SKM-1 (cell line): Measurements from ENCODE around the gene ERBIN.
"Not testable (repeated sequence)": the region's sequence is repeated elsewhere in the genome, so short reads cannot be mapped to it uniquely, and the experiment has no call there.

Source experiments
- DNase-seq: peaks from one replicate; lab custom pipeline; 2025; ENCODE audit not compliant: unreplicated experiment; lab: John Stamatoyannopoulos, UW

The ERBIN gene

DNA sequence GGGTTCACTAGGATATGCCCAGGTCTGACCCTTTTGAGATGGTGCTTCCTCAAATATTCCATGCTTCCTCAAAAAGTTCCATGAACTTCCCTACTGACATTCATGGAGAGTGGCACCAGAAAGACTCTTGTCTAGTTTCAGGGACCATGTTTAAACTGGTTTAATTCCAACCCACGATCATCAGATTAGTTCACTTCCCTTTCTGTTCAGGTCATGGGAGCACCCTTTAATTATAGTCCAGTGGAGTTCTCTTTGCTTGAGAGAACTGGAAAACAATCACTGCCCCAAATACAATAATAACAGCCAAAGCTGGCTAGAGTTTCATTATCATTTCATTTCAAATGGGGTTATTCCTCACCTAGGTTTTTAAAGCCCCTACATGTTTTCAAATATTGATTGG lies 9.7 kb upstream of the ERBIN start:
- DNase-seq, result no peak

DNA sequence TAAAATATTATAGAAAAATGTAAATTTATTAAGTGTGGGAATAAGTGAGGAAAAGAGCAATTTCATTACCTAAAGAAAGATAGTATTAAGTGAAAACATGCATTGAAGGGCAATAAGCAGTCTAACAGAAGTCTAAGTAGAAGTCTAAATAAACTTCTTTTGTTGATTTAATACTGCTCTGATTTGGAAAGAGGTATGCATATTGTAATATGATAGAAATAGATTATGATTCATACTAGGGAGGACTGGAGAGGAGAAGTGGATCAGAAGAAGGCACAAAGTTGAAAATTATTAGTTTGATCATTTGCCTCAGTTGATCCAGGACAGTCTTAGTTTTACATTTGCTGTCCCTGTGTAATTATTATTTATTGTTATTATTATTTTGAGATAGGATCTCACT lies 6.6 kb upstream of the ERBIN start:
- no peak for DNase-seq

DNA sequence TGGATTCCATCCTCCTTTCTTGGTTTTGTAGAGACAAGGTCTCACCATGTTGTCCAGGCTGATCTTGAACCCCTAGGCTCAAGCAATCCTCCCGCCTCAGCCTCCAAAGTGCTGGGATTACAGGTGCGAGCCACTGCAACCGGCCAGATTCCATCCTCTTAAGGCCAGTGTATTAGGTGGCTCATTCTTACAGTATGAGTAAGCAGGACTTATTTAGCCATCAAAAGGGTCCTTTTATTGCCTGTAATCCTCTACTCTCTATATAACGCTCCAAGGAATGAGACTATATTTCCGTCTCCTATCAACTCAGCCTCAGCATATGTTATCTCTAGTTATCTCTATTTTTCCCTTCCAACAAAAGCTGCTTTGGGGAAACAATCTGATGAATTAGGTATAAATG lies 3.0 kb upstream of the ERBIN start:
- no peak for DNase-seq

DNA sequence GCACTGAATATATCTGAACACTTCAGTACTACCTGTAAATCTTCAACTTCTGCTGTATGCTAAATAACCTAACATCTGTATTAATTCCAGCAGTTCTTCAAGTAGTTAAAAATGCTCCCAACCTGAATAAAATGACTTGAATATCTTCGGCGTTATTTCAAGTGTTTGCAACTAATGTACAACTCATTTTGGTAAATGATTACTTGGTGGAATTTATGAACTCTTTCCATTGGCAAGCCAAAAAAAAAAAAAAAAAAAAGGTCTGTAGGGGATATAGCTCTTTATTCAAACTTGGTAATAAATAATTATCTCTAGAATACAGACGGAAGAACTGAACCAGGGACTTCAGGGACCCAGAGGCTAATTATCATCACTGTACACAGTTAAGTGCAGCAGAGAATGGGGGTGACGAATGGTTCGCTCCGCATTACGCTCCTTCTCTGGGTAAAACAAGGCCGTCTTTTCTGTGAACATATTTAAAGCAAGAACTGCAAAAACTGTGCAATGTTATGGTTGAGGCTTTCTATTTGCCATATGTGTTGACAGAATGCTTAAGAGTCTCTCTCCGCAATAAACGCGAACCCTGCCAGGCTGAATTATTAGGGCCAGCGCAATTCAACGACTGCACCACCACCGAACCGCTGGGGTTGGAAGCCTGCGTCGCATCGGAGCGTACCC lies 1.9 kb upstream of the ERBIN start:
- no peak for DNase-seq

DNA sequence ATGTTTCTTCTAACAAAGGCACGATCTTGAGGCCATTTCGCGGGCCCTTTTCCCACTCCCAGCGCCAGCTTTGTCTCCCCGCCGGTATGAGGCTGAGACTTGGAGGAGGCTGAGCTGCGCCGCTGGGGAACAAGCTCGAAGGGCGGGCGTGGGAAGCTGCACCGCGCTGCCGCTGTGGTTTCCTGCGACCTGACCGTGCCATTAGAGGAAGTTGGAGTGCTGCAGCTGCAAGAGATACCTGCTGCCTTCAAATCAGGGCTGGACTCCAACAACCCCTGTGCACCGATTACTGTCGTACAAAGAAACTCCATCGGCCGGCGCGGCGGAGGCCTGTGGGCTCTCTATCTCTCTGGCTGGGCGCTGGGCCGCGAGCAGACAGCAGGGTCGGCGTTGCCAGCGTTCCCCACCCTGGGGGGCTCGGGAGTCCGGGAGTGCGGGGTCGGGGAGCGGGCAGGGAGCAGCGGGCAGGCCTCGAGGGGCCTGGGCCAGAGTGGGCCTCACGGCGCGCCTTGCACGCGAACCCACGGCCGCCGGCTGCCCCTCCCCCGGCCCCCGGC lies 1.3 kb upstream of the ERBIN start:
- DNase-seq, result peak; percentile 85

DNA sequence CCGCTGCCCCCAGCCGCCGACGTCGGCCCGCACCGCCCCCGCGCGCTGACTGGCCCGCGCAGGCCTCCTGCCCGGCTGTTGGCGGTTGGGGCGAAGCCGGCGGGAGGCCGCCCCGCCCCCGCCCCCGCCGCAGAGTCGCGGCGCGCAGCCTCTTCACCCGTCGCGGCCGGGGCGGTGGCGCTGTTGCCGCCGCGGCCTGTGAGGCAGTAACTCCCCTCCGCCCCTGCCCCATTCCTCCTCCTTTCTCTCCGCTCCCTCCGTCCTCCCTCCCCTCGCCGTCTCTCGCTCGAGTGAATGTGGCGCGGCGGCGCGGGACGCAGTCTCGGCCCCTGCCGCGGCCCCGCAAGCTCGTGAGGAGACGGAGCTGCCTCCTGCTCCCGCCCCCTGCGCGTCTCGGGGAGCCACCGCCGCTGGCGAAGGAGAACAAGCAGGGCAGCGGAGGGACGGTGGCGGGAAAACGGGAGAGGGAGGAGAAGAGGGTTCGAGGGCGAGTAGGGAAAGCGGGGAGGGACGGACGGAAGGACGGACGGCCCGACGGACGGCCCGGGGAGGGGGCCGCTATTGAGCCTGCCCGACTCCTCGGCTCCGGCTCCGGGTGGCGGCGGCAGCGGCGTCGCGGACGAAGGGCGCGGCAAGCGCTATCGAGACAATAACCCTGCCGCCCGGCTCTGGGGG lies 637 bp upstream of the ERBIN start:
- DNase-seq, result peak; percentile 69

DNA sequence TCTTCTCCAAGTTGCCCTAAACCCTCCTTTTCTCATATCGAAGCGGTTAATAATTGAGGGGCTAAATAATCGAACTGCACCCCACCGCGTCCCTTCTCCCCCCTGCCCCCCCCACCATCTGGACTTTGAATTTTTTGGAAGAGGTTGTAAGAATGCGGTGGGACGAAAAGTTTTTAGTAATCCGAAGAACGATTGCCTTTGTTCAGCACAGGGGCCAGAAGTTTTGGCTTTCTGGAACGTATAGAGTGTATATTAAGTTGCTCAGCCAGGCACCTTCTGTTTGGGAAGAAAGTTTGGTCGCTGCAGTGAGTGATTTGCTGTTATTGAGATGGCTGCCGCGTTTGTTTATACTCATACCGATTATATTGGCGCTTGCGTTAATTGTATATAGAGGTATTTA lies 518 bp downstream of the ERBIN start:
- no peak for DNase-seq

DNA sequence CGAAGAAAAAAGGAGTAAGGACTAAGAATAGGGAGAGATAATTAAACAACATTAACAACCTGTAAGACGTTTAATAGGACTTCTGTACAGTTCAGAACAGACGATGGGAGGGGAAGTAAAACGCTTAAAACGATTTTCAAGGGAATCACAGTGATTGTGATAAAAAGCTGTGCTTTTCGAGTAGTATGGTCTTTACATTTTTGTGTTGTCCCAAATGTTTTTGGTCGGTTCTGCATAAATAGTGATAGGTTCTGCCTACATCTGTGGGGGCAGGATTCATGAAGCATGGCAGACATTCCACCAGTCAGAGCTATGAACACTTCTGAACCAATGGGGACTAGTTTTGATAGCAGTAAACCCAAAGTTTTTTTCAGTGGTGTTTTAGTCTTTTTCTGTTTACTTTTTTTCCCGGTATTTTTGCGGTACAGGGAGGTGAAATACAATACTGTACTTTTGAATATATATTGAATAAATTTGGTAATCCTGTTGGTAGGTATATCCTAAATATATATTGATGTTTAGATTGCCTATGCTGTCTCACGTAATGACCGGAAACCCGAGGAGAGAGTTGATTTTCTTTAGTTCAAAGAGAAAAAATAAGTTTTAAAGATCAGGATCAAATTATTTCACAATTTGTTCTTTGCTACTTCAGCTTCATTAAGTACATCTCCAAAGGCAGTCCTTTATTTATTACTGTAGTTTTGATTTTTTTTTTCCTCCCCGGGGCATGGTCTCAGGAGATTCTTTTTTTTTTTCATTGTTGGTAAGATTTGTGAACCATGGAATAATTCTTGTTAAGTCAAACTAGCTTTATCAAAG lies 1.3 kb downstream of the ERBIN start:
- DNase-seq, result no peak

DNA sequence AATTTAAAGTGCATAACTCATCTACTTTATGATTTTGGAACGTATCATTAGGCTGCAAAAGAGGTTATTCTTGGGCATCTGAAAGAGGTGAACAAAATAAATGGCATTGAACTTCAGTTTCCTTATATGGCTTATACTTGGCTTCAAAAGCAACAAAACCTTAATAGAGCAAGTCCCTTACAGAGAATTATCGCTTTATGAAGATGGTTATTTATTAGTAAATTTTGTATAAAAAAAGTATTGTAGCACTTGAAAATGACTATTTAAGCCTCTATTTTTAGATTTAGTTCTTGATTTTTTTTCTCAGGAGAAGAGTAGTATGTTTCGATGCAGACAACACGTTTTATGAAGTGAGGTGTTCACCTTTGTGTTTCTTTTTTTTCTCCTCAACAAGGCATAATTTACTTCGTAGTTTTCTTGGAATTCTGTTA lies 2.0 kb downstream of the ERBIN start:
- DNase-seq, result no peak

DNA sequence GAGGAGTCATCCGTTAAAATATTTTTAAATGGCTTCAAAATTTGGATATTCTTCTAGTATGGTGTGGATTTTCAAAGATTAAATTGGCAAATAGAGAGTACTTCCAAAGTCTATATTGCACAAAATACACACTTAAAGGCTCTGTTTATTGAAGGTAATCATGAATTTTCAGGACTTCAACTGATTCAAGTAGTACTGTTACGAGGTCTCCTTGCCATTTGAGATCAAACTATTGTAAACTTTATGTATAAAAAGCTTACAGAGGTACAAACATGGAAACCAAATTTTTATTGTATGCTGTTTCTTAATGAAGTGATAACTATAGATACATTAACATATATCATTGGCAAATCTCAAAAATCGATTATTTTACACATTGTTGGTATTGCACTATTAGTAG lies 2.5 kb downstream of the ERBIN start:
- no peak for DNase-seq

DNA sequence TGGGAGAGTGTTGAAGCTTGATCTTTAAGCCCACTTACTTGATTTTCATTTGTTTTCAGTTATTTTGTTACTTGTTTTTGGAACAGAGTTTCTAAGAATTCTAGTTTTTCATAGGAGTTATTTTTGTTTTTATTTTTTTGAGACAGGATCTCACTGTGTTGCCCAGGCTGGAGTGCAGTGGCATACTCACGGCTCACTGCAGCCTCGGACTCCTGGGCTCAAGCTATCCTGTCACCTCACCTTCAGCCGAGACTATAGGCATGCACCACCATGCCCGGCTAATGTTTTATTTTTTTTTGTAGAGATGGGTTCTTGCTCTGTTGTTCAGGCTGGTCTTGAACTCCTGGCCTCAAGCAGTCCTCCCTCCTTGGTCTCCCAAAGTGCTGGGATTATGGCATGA lies 6.3 kb downstream of the ERBIN start:
- no peak for DNase-seq

DNA sequence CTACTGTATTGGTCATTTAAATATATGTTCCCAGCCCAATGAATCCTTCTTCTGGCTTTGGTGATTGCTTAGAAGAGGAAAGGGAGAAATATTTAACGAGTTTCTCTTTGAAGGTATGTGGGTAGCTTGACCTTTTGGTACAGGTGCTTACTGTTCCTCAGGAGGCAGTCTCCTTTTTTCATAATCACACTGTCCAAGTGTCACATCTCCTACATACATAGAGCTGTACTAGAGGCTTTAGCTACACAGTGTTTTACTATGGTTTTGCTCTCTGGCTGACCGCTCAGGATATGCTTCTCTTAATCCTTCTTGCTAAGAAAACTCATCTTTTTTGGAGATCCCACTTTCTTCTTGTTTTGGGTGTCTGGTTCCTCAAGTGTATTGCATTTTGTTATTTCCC lies 6.9 kb downstream of the ERBIN start:
- no peak for DNase-seq

DNA sequence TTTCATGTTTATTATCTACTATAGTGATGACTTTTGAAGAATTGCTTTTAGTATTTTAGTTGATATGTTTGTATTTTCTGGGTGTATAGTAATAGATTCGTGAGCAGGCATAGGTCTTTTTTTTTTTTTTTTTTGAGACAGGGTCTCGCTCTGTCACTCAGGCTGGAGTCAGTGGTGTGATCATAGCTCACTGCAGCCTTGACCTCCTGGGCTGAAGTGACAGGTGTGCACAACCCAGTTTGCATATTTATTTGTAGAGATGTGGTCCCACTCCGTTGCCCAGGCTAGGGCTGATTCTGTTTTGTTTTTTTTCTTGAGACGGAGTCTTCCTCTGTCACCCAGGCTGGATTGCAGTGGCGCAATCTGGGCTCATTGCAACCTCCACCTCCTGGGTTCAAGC lies 11.9 kb downstream of the ERBIN start:
- DNase-seq, result no peak

DNA sequence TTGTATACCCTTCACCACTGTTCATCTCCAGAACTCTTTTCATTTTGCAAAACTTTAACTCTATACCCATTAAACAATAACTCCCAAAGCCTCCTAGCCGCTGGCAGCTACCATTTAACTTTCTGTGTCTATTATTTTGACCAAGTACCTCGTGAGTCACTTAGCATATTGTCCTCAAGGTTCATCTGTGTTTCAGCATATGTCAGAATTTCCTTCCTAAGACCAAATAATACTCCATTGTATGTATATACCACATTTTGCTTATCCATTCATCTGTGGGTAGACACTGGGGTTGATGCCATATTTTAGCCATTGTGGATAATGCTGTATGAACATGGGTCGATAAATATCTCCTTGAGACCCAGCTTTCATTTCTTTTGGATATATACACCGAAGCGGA lies 17.4 kb downstream of the ERBIN start:
- no peak for DNase-seq

DNA sequence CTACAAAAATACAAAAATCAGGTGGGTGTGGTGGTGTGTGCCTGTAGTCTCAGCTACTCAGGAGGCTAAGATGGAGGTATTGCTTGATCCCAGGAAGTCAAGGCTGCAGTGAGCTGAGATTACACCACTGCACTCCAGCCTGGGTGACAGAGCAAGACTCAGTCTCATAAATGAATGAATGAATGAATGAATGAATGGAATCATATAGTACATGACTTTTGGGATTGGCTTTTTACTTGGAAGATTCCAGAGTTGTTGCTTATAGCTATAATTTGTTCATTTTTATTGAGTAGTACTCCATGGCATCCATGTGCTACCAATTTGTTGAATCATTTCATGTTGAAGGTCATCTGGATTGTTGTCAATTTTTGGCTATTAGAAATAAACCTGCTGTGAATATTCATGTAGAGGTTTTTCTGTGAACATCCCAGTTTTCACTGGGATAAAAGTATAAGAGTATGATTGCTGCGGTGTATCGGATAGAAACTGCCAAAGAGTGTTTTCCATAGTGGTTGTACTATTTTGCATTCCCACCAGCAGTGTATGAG lies 19.9 kb downstream of the ERBIN start:
- no peak for DNase-seq

DNA sequence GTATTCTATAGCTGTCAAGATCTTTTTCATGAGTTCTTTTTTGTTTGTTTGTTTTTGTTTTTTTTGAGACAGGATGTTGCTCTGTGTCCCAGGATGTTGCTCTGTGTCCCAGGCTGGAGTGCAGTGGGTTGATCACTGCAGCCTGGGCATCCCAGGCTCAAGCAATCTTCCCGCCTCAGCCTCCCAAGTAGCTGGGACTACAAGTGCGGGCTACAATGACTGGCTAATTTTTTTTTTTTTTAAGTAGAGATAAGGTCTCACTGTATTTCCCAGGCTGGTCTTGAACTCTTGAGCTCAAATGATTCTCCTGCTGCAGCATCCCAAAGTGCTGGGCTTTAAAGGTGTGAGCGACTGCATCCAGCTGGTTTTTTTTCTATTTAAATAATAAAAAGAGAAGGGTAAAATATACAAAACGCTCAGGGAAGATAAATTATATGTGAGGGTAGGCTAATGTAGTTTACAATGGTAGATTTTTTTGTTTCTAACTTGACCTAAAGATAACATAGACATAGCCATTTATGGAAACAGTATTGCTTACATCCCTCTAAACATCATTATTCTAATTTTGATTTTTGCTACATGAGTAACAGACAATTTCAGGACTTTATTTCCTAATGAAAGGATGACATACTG lies 21.9 kb downstream of the ERBIN start:
- DNase-seq, result no peak

DNA sequence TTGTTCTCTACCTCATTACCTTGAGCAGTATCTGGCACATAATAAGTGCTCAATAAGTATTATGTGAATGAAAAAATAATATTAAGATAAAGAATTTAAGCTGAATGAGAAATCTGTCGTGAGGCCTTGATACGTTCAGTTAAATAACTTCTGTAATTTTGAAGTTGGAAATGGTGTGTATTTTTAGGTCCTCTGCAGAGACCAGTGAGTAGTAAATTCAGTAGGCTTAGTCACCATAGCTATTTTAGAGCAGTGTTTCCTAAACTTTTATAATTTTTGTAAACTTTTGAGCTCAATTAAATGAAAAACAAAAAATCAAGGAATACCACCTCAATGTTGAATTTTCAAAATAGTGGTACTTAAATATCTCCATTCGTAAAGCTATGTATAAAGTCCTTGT lies 25.0 kb downstream of the ERBIN start:
- DNase-seq, result no peak

DNA sequence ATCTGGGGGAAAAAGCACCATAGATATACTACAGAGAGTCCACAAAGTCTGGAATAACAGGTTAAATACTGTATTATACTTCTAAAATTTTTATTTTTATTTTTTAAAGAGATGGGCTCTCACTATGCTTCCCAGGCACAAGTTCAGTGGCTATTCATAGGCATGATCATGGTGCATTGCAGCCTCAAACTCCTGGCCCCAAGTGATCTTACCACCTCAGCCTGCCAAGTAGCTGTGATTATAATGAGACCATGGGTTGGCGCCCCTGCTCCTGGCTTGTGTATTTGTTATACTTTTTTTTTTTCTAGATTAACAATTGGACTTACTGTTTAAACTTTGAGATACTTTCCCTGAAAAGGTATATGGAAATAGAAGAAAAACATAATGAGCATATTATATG lies 25.9 kb downstream of the ERBIN start:
- no peak for DNase-seq

DNA sequence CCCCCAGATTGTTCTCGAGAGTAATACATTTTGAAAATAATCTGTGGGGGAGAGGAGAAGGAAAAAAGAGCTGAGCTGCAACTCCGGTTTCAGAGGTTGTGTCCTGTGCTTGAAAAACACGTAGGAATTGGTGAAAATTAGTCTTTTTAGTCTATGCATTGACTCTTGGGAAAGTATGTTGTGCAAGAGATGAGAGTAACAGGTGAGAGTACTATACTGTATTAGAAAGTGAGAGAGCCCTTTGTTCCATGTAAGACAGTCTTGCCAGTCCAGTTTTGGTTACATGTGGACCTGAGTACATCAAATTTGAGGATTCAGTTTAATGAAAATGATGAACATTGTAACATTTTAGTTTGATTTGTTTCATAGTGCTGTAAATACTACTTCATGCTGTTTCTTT lies 27.8 kb downstream of the ERBIN start:
- DNase-seq, result no peak

DNA sequence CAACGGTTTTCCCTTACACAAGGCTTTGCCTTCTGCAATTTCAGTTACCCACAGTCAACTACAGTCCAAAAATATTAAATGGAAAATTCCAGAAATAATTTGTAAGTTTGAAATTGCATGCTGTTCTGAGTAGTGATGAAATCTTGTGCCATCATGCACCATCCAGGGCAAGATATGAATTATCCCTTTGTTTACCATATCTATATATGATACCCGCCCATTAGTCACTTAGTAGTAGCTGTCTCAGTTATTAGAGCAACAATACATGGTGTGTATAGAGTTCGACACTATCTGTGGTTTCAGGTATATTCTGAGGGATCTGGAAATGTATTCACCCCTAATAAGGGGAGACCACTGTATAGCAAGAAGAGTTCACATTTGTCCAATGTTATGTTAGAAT lies 29.4 kb downstream of the ERBIN start:
- no peak for DNase-seq

DNA sequence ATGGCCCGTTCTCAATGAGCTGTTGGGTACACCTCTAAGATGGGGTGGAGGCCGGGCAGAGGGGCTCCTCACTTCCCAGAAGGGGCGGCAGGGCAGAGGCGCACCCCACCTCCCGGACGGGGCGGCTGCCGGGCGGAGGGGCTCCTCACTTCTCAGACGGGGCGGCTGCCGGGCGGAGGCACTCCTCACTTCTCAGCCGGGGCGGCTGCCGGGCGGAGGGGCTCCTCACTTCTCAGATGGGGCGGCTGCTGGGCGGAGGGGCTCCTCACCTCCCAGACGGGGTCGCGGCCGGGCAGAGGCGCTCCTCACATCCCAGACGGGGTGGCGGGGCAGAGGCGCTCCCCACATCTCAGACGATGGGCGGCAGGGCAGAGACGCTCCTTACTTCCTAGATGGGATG lies 31.3 kb downstream of the ERBIN start:
- DNase-seq, result not testable (repeated sequence)
